ENCODE measurements around the gene CHMP6.

CHMP6 gene

GRCh38 chr17:80970762-80971703 lies 20.6 kb upstream of the CHMP6 start:
- no peak for DNase-seq (ENCODE audit: low read depth)

GRCh38 chr17:80971704-80972304 lies 19.8 kb upstream of the CHMP6 start:
- no peak for DNase-seq (ENCODE audit: low read depth)

- DNase-seq (ENCODE audit: low read depth) = no peak
Observed at GRCh38 chr17:80976701-80977100, 14.9 kb upstream of the CHMP6 start.

- no peak for DNase-seq (ENCODE audit: low read depth)
Observed at GRCh38 chr17:80977172-80977571, 14.5 kb upstream of the CHMP6 start.

- DNase-seq (ENCODE audit: low read depth) = no peak
Observed at GRCh38 chr17:80978499-80979497, 12.8 kb upstream of the CHMP6 start.

GRCh38 chr17:80979547-80980378 lies 11.9 kb upstream of the CHMP6 start:
- DNase-seq (ENCODE audit: low read depth) = no peak

GRCh38 chr17:80980397-80981061 lies 11.1 kb upstream of the CHMP6 start:
- no peak for DNase-seq (ENCODE audit: low read depth)

GRCh38 chr17:80981062-80981902 lies 10.4 kb upstream of the CHMP6 start:
- no peak for DNase-seq (ENCODE audit: low read depth)

GRCh38 chr17:80981929-80982425 lies 9.7 kb upstream of the CHMP6 start:
- DNase-seq (ENCODE audit: low read depth) = no peak

GRCh38 chr17:80982426-80982974 lies 9.1 kb upstream of the CHMP6 start:
- DNase-seq (ENCODE audit: low read depth) = no peak

GRCh38 chr17:80983545-80983944 lies 8.1 kb upstream of the CHMP6 start:
- DNase-seq (ENCODE audit: low read depth) = no peak

GRCh38 chr17:80984749-80985148 lies 6.9 kb upstream of the CHMP6 start:
- DNase-seq (ENCODE audit: low read depth) = no peak

- no peak for DNase-seq (ENCODE audit: low read depth)
Observed at GRCh38 chr17:80986046-80986445, 5.6 kb upstream of the CHMP6 start.

- no peak for DNase-seq (ENCODE audit: low read depth)
Observed at GRCh38 chr17:80986816-80987475, 4.7 kb upstream of the CHMP6 start.

- no peak for DNase-seq (ENCODE audit: low read depth)
Observed at GRCh38 chr17:80987941-80988461, 3.6 kb upstream of the CHMP6 start.

- no peak for DNase-seq (ENCODE audit: low read depth)
Observed at GRCh38 chr17:80989586-80989913, 2.1 kb upstream of the CHMP6 start.

GRCh38 chr17:80990921-80991644 lies 558 bp upstream of the CHMP6 start:
- no peak for DNase-seq (ENCODE audit: low read depth)

All from stimulated activated CD8-positive, alpha-beta memory T cell treated with anti-CD3 and anti-CD28 coated beads, Interleukin-12 subunit alpha, Interleukin-12 subunit beta, amount 100 ng/mL, for 1 hour (primary cell).